HEK293 (cell line): ENCODE measurements around the gene LAMB2.

Experiments
- CTCF ChIA-PET: fragments of 350-600 bp; formaldehyde crosslinking; extraction: SDS; loops from one replicate; lab custom pipeline; 2021; ENCODE audit warnings: antibody characterized with exemption; lab: Yijun Ruan, JAX
- POLR2A ChIA-PET: fragments of 300-600 bp; formaldehyde crosslinking; extraction: SDS; loops from one replicate; lab custom pipeline; 2020; ENCODE audit warnings: antibody characterized with exemption, inconsistent platforms; lab: Yijun Ruan, JAX
- H3K27ac ChIP-seq: fragments of 200-500 bp; sonication (Bioruptor generic); 2 replicates; pipeline ENCODE4 v1.5.1; 2014; ENCODE audit warnings: low read depth, low read length, control low read depth, inconsistent platforms; ENCODE audit errors: extremely low read depth
- H3K36me3 ChIP-seq, 2 experiments: fragments of 200-500 bp in 1 of 2; sonication (Bioruptor generic) in 1 of 2; 1 replicate in 1 of 2; 2 replicates in 1 of 2; pipeline ENCODE4 v1.5.1; 2014 to 2017; ENCODE audit warnings: inconsistent platforms in 2 of 2, low read length in 2 of 2; ENCODE audit not compliant: control insufficient read depth in 2 of 2, insufficient read depth in 1 of 2
- H3K4me1 ChIP-seq: fragments of 200-500 bp; sonication (Bioruptor generic); 2 replicates; pipeline ENCODE4 v1.5.1; 2014; ENCODE audit warnings: mild to moderate bottlenecking, low read length, inconsistent platforms; ENCODE audit not compliant: control insufficient read depth, insufficient read depth
- H3K4me3 ChIP-seq: 2 replicates; pipeline ENCODE4 v1.5.1; 2011; ENCODE audit warnings: low read depth, mild to moderate bottlenecking, control low read depth, low read length, moderate library complexity
- H3K9me3 ChIP-seq: fragments of 200-500 bp; sonication (Bioruptor generic); 2 replicates; pipeline ENCODE4 v1.5.1; 2014; ENCODE audit warnings: low read depth, low read length, inconsistent platforms; ENCODE audit not compliant: control insufficient read depth, insufficient read depth
- BCL11A ChIP-seq: fragments of 450-650 bp; formaldehyde crosslinking; IDR thresholded peaks from 2 replicates; pipeline ENCODE4 v1.5.1; 2016; ENCODE audit warnings: low read depth, missing biosample characterization, missing genetic modification characterization
- GLIS2 ChIP-seq: fragments of 450-650 bp; formaldehyde crosslinking; IDR thresholded peaks from 2 replicates; pipeline ENCODE4 v1.5.1; 2016; ENCODE audit warnings: missing biosample characterization, missing genetic modification characterization
- INSM2 ChIP-seq: fragments of 450-650 bp; formaldehyde crosslinking; IDR thresholded peaks from 2 replicates; pipeline ENCODE4 v1.5.1; 2016; ENCODE audit warnings: missing biosample characterization, missing genetic modification characterization
- KLF9 ChIP-seq: fragments of 450-650 bp; formaldehyde crosslinking; IDR thresholded peaks from 2 replicates; pipeline ENCODE4 v1.5.1; 2016; ENCODE audit warnings: missing biosample characterization, missing genetic modification characterization, low read depth
- OSR2 ChIP-seq: fragments of 450-650 bp; formaldehyde crosslinking; IDR thresholded peaks from 2 replicates; pipeline ENCODE4 v1.5.1; 2016; ENCODE audit warnings: missing biosample characterization, missing genetic modification characterization
- OVOL3 ChIP-seq: fragments of 450-650 bp; formaldehyde crosslinking; IDR thresholded peaks from 2 replicates; pipeline ENCODE4 v1.5.1; 2016; ENCODE audit warnings: missing biosample characterization, missing genetic modification characterization
- PRDM2 ChIP-seq: fragments of 450-650 bp; formaldehyde crosslinking; IDR thresholded peaks from 2 replicates; pipeline ENCODE4 v1.5.1; 2016; ENCODE audit warnings: missing biosample characterization, missing genetic modification characterization, borderline replicate concordance
- PRDM6 ChIP-seq: fragments of 450-650 bp; formaldehyde crosslinking; IDR thresholded peaks from 2 replicates; pipeline ENCODE4 v1.5.1; 2017; ENCODE audit warnings: missing biosample characterization, missing genetic modification characterization
- SCRT2 ChIP-seq: fragments of 450-650 bp; formaldehyde crosslinking; IDR thresholded peaks from 2 replicates; pipeline ENCODE4 v1.5.1; 2016; ENCODE audit warnings: missing biosample characterization, missing genetic modification characterization
- ZBTB11 ChIP-seq: fragments of 450-650 bp; formaldehyde crosslinking; conservative IDR thresholded peaks from 2 replicates; pipeline ENCODE4 v1.5.1; 2016; ENCODE audit warnings: low read depth, missing biosample characterization, missing genetic modification characterization
- ZBTB17 ChIP-seq: fragments of 450-650 bp; formaldehyde crosslinking; IDR thresholded peaks from 2 replicates; pipeline ENCODE4 v1.5.1; 2016; ENCODE audit warnings: missing biosample characterization, missing genetic modification characterization
- ZFP69B ChIP-seq: fragments of 450-650 bp; formaldehyde crosslinking; IDR thresholded peaks from 2 replicates; pipeline ENCODE4 v1.5.1; 2016; ENCODE audit warnings: missing biosample characterization, missing genetic modification characterization
- ZNF175 ChIP-seq: fragments of 450-650 bp; formaldehyde crosslinking; IDR thresholded peaks from 2 replicates; pipeline ENCODE4 v1.5.1; 2016; ENCODE audit warnings: missing biosample characterization, missing genetic modification characterization
- ZNF2 ChIP-seq: fragments of 450-650 bp; formaldehyde crosslinking; IDR thresholded peaks from 2 replicates; pipeline ENCODE4 v1.5.1; 2016; ENCODE audit warnings: missing biosample characterization, missing genetic modification characterization
- ZNF280D ChIP-seq: fragments of 450-650 bp; formaldehyde crosslinking; IDR thresholded peaks from 2 replicates; pipeline ENCODE4 v1.5.1; 2016; ENCODE audit warnings: missing biosample characterization, missing genetic modification characterization
- ZNF560 ChIP-seq: fragments of 450-650 bp; formaldehyde crosslinking; IDR thresholded peaks from 2 replicates; pipeline ENCODE4 v1.5.1; 2017; ENCODE audit warnings: missing biosample characterization, missing genetic modification characterization, borderline replicate concordance
- ZSCAN30 ChIP-seq: fragments of 450-650 bp; IDR thresholded peaks from 2 replicates; pipeline ENCODE4 v1.5.1; 2018; ENCODE audit warnings: missing biosample characterization, mild to moderate bottlenecking, missing genetic modification characterization, moderate library complexity
- ZSCAN5A ChIP-seq: fragments of 450-650 bp; formaldehyde crosslinking; IDR thresholded peaks from 2 replicates; pipeline ENCODE4 v1.5.1; 2016; ENCODE audit warnings: missing biosample characterization, missing genetic modification characterization
- ZXDB ChIP-seq: fragments of 450-650 bp; formaldehyde crosslinking; IDR thresholded peaks from 2 replicates; pipeline ENCODE4 v1.5.1; 2016; ENCODE audit warnings: missing biosample characterization, missing genetic modification characterization

LAMB2 gene

GRCh38 chr3:49123687-49124086, 9.2 kb downstream of the LAMB2 start:
- ChIA-PET CTCF (no interaction called here), POLR2A (no interaction called here)
- Histone ChIP-seq H3K4me3 (no peak overlapping the region), H3K9me3 (no peaks in the 10 kb centered on the region), H3K4me1 (peaks cover 6% of the 10 kb centered on the region; the same call in 1 of the 2 replicates), H3K27ac (no peak overlapping the region)
- no peak for TF ChIP-seq ZBTB11 (tag by site-specific recombination)
- no peak for TF ChIP-seq SCRT2 (tag by site-specific recombination)
- no peak for TF ChIP-seq KLF9 (tag by site-specific recombination)
- TF ChIP-seq ZBTB17, result no peak
- TF ChIP-seq ZSCAN30, result no peak
- no peak for TF ChIP-seq ZNF2 (tag by site-specific recombination)
- TF ChIP-seq INSM2, result no peak
- TF ChIP-seq ZXDB, result no peak
- TF ChIP-seq PRDM2, result no peak
- no peak for TF ChIP-seq OSR2 (tag by site-specific recombination)
- TF ChIP-seq GLIS2 (tag by site-specific recombination), result no peak
- TF ChIP-seq OVOL3 (tag by site-specific recombination), result no peak
- no peak for TF ChIP-seq ZSCAN5A (tag by site-specific recombination)
- TF ChIP-seq PRDM6 (tag by site-specific recombination), result no peak
- no peak for TF ChIP-seq ZFP69B
- no peak for TF ChIP-seq ZNF175
- no peak for TF ChIP-seq ZNF280D (tag by site-specific recombination)
- no peak for TF ChIP-seq ZNF560 (tag by site-specific recombination)
- no peak for TF ChIP-seq BCL11A (tag by site-specific recombination)
- TF ChIP-seq, all 188 proteins: peak for 0
- peaks cover under 1 to 67% of the 10 kb centered on the region in 2 experiments; a peak in 2 of 3 replicates for H3K36me3 ChIP-seq
